Activated CD4-positive, alpha-beta T cell treated with anti-CD3 and anti-CD28 coated beads, Interleukin-2, amount 50 U/mL, for 24 hours (primary cell): ENCODE results near the gene PRSS37.
"Not testable (repeated sequence)": the region's sequence is repeated elsewhere in the genome, so short reads cannot be mapped to it uniquely, and the experiment has no call there.

Experiments
- DNase-seq, 2 donors: peaks; one replicate each; pipeline ENCODE4 v3.0.0-alpha.2; 2020; ENCODE audit warnings: low read depth in 1 of 2, low spot score in 1 of 2

PRSS37 gene

DNA sequence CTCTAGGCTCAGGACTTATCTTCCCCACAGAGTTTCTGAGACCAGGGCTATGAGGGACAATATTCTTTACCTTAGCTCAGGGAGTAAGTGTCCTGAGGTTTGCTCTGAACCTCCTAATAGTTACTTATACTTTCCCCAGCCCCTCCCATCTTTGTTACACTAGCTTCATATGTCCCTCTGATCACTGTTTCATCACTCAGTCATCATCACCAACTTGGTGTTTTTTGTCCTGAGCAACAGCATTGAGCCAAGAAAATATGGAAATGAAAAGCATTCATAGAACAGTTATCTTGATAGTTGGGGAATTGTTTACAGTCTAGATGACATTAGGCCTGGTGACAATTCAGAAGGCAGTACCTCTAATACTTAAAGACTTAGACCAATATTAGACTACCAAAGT lies at the start of gene PRSS37:
Gene PRSS37, minus strand, starts transcription at position 101 of the 400 bp plus-strand sequence. CDS start 436 bp downstream, outside the sequence.
- DNase-seq = no peak

- no peak for DNase-seq
These were observed 48.0 kb upstream of the PRSS37 start for GRCh38 chr7:141889321-141889720.

DNA sequence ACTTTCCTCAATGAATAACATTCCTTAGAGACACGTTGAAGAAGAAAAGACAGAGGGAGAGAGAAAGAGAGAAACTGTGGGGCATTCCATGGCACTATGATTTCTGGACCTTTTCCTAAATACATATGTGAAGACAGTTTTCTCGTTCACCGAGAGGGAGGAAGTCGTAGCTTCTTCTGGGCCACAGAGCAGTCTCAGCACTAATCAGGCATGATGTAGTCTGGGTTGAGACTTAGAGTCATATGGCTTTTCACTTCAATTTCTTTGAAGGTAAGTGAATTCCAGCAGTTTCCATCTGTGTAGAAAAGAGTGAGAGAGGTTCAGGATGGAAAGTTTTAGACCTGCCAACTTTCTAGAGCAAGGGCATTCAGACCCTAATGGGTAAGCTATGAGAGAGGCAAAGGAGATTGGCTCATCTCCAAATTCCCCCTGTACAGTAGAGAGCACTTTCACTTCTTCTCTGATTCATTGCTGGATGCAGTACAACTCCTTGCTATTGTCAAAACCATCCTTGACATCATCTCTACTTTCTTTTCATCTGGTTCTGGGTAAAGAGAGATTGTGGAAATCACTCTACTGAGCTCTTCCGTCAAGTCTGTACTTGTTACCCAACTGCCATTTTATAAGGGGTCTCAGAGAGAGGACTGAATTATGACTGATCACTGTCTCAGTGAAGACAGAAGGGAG lies 43.4 kb upstream of the PRSS37 start:
- DNase-seq = no peak

DNA sequence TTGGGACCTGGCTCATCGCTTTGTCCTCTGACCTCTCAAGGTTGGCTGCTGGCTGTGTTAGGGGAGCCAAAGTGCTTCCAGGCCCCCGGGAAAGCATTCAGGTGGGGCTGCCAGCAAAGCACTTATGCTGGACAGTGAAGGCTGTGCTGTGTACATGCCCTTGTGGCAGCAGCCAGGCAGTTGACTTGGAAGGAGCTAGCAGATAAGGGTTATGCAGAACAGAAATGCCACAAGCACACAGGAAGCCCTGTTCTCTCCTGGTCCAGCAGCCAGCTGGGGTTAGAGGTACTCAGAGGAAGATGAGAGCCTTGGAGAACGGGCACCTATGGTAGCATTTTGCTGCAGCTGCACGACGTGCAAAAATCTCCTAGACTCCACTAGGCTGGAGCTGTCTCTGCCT lies 39.7 kb upstream of the PRSS37 start:
- no peak for DNase-seq

- DNase-seq = no peak
These were observed 36.1 kb upstream of the PRSS37 start for GRCh38 chr7:141877365-141877764.

DNA sequence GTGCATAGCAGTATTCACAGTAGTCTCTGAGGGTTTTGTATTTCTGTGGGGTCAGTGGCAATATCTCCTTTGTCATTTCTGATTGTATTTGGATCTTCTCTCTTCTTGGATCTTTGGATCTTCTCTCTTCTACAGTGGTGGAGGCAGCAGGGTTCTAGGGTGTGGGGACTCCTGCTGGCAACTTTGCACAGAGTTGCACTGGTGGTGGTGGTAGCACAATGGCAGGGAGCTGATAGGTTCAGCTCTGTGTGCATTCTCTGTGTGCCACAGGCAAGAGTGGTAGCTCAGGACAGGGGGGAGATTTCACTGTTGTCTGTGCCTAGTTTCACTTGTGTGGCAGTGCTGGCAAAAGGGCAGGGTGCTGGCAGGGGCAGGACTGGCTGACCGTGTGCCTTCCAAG lies 35.1 kb upstream of the PRSS37 start:
- DNase-seq = no peak

GRCh38 chr7:141875453-141875852 lies 34.2 kb upstream of the PRSS37 start:
- no peak for DNase-seq

DNA sequence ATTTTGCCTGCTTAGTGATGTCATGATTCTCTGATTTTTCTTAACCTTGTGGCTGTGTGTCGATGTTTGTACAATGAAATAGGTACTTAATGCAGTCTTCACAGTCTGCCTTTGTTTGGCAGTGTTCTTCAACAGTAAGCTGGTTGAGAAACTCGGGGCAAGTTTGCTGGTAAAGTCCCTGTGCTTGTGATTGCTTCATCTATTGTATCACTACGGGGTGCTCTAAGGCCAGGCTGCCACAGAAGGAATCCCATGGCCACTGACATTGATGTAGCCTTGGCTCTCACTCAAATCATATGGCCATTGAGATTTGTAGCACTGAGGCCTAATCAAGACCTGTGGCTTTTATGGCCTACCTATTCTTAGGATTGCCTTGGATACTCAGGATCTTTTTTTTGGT lies 33.5 kb upstream of the PRSS37 start:
- DNase-seq = no peak

- no peak for DNase-seq
These were observed 31.6 kb upstream of the PRSS37 start for GRCh38 chr7:141872931-141873330.

DNA sequence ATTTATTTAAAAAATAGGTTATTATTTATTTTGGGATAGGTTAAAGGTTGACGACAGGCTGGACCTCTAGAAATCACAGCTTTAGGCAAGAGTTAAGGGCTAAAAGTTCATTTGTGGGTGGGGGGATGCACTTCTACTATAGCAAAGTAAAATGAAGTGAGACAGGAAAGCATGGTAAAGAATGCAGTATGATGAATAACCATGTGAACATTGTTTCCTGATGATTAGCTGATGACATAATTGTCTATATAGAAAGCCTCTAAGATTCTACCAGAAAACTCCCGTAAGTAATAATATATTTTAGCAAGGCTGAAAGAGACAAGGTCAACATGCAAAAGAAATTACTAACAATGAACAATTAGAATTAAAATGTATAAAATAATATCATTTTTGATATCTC lies 25.7 kb upstream of the PRSS37 start:
- no peak for DNase-seq

DNA sequence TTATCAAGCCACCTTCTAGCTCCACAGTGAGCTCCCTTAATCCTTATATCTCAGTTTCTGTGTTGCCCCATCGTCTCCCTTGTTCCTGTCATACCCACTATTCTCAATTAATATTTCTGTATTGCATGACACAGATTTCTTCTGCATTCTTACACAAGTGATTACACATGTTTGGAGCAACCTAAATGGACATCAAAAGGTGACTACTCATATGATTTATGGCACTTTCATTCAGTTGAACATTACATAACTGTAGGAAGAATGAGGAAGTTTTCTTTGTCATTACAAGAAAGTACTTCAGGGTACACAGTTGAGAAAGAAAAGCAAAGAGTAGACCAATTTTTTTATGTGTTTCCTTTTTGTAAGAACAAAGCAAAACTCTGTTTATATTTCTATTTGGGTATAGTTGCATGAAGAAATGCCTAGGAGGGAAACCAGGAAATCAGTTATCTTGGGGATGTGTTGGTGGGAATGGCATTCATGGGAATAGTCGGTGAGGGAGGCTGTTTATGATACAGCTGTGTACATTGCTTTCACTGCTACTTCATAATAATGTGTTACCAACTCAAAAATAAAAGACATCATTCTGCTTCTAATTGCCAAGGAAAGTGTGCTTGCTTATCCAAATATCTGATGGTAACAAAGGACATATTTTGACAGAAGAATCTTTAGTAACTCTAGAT lies 23.6 kb upstream of the PRSS37 start:
- DNase-seq = no peak

DNA sequence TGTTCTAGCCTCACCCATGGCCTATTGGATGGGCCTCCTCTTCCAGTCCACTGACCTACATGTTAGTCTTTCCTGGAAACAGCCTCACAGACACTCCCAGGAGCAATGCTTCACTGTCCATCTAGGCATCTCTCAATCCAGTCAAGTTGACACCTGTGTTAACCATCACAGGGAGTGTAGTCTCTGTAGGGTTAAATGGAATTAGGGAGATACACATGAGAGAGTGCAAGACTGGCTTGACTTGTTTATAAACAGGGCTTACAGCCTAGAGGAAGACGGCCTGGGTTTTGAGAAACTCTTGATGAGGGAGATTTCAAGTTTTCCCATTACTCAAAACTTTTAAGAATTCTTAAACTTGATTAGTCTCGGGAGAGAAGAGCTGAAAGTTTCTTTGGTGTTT lies 18.9 kb upstream of the PRSS37 start:
- no peak for DNase-seq

GRCh38 chr7:141847996-141848395 lies 6.7 kb upstream of the PRSS37 start:
- no peak for DNase-seq

DNA sequence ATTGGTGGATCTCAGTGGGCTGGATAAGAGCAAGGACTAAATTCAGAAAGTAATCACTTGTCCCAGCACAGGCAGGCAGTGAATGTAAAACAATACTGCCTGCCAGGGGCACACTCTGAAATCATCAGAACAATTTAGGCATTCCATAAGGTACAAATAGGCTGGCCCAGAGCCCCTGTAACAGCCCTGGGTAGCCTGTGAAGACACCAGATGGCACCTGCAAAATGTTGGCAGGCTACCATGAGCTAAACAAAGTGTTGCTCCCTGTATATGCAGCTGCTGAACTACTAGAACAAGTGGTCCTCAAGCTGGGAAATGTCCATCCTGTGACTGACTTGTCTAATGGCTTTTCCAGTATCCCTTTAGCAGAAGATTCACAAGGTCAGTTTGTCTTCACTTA lies 3.0 kb upstream of the PRSS37 start:
- DNase-seq = no peak

DNA sequence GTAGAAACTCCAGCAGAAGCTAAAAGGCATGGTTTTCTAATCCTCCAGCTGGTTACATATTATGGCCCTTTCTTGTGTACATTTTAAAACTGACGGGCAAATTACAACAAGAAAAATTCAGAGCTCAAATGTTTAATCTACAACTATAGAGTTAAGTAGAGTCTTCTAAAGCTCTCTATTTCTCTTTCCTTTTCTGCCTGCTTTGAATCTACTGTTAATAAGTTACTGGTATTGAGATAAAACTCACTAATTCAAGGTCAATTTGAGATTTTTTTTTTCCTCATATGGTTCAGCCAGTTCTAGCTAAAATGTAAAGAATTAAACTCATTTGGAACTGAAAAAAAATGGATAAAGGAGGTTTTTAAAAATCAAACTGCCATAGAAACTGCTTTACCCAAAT lies 1.6 kb upstream of the PRSS37 start:
- no peak for DNase-seq

GRCh38 chr7:141840708-141841107 lies 577 bp downstream of the PRSS37 start:
- DNase-seq = no peak

DNA sequence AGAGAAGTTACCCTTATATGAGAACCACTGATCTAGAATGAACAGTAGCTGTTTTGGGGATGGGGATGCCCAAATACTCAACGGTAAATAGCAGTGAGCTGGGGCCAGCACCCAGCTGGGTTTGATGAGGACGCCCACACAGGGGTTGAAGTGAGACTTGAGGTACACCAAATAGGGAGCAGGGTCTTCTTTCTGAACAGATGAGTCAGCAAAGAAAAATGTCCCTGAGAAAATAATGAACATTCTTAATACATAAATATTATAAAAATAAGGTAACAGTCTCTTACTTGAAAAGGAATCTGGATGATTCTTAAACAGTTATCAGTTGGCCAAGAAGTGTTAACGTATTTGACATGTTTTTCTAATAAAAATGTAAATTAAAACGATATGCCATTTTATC lies 2.0 kb downstream of the PRSS37 start:
- DNase-seq = no peak

- no peak for DNase-seq
These were observed 2.7 kb downstream of the PRSS37 start for GRCh38 chr7:141838581-141838980.

DNA sequence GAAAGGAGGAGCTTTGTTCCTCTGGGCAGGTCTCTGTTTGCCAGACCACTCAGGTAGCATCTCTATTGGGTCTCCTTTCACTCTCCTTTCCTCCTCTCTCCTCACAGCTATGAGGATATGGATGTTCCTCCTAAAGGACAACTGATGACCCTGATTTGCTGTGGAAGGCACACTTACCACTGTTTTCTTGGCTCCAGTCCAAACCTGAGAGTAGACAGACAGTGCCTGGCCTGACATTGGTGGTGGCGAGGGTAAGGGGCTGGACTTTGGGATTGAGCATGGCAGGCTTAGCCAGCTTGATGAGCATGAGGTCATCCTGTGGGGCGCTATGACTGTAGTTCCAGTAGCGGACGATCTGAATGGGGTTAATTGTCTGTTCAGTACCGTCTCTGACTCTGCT lies 3.6 kb downstream of the PRSS37 start:
- DNase-seq = no peak

DNA sequence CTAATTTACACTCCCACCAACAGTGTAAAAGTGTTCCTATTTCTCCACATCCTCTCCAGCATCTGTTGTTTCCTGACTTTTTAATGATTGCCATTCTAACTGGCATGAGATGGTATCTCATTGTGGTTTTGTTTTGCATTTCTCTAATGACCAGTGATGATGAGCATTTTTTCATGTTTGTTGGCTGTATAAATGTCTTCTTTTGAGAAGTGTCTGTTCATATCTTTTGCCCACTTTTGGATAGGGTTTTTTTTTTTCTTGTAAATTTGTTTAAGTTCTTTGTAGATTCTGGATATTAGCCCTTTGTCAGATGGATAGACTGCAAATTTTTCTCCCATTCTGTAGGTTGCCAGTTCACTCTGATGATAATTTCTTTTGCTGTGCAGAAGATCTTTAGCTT lies 18.9 kb downstream of the PRSS37 start:
- DNase-seq = not testable (repeated sequence)

GRCh38 chr7:141820067-141820466 lies 21.2 kb downstream of the PRSS37 start:
- no peak for DNase-seq

DNA sequence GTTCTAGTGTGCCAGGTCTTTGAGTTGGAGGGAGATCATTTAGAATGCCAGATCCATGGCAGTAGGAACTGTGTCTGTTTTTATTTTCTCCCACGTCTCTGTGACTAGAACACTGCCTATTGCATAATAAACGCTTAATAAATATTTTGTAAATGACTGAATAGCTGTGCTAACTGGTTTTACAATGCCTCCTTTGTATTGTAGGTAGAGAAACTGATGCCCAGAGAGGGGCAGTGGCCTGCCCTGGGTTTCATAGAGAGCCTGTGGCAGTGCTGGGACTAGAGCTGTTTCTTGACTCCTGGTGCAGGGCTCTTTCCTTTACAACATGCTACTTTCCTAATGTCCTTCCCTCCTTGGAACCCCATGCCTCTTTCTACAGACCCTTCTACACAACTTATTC lies 48.8 kb downstream of the PRSS37 start:
- DNase-seq = no peak

DNA sequence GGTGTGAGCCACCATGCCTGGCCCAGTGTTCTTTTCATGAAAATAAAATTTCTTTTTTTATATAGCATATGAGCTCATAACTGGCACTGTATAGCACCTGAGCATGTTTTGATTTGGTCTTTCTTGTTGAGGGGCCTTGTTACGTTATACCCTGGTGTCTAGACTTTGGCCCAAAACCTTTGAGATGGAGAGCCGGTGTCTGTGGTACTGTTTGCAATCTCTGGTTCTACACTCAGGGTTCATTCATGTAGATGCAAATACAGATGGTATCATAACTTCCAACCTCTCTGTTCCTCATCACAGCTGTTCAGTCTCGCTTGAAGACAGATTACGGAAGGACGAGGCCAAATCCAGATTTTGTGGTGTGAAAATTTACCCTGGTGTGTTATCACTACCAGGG lies 51.4 kb downstream of the PRSS37 start, which contains the start of gene TAS2R5:
Gene TAS2R5, plus strand, starts transcription at position 301 of the 400 bp plus-strand sequence. CDS start 145 bp downstream, outside the sequence.
- DNase-seq = no peak
